ENCODE measurements around the gene LRRC8C. TPM values are rescaled to one million over a fixed set of nuclear protein-coding genes. Genes with fewer than 3 reads are reported as not detected.

LRRC8C gene
- total RNA-seq, 1 experiment from 2014 or later, result 3.0 TPM

- DNase-seq (ENCODE audit: low spot score), result no peak
Observed at GRCh38 chr1:89670711-89671110, 37.8 kb downstream of the LRRC8C start.

GRCh38 chr1:89671775-89672488, 39.0 kb downstream of the LRRC8C start:
- peak; percentile 37 for DNase-seq (ENCODE audit: low spot score)

GRCh38 chr1:89672489-89673183, 39.7 kb downstream of the LRRC8C start:
- no peak for DNase-seq (ENCODE audit: low spot score)

- no peak for DNase-seq (ENCODE audit: low spot score)
Observed at GRCh38 chr1:89673251-89673650, 40.3 kb downstream of the LRRC8C start.

GRCh38 chr1:89675677-89676076, 42.8 kb downstream of the LRRC8C start:
- no peak for DNase-seq (ENCODE audit: low spot score)

GRCh38 chr1:89681045-89681729, 48.3 kb downstream of the LRRC8C start:
- no peak for DNase-seq (ENCODE audit: low spot score)

GRCh38 chr1:89682611-89683010, 49.7 kb downstream of the LRRC8C start:
- no peak for DNase-seq (ENCODE audit: low spot score)

GRCh38 chr1:89685461-89685860, 52.5 kb downstream of the LRRC8C start:
- DNase-seq (ENCODE audit: low spot score), result no peak

GRCh38 chr1:89686520-89686919, 53.6 kb downstream of the LRRC8C start:
- no peak for DNase-seq (ENCODE audit: low spot score)

- DNase-seq (ENCODE audit: low spot score), result no peak
Observed at GRCh38 chr1:89687254-89687653, 54.3 kb downstream of the LRRC8C start.

GRCh38 chr1:89688607-89689006, 55.7 kb downstream of the LRRC8C start:
- DNase-seq (ENCODE audit: low spot score), result no peak

GRCh38 chr1:89689234-89689633, 56.3 kb downstream of the LRRC8C start:
- DNase-seq (ENCODE audit: low spot score), result no peak

- no peak for DNase-seq (ENCODE audit: low spot score)
Observed at GRCh38 chr1:89690595-89690994, 57.7 kb downstream of the LRRC8C start.

GRCh38 chr1:89692601-89693521, 59.9 kb downstream of the LRRC8C start:
- no peak for DNase-seq (ENCODE audit: low spot score)

- no peak for DNase-seq (ENCODE audit: low spot score)
Observed at GRCh38 chr1:89695847-89696246, 62.9 kb downstream of the LRRC8C start.

GRCh38 chr1:89697383-89697782, 64.5 kb downstream of the LRRC8C start:
- no peak for DNase-seq (ENCODE audit: low spot score)

GRCh38 chr1:89698020-89698560, 65.2 kb downstream of the LRRC8C start:
- no peak for DNase-seq (ENCODE audit: low spot score)

- DNase-seq (ENCODE audit: low spot score), result no peak
Observed at GRCh38 chr1:89698624-89699023, 65.7 kb downstream of the LRRC8C start.

- DNase-seq (ENCODE audit: low spot score), result no peak
Observed at GRCh38 chr1:89699451-89699986, 66.6 kb downstream of the LRRC8C start.

- DNase-seq (ENCODE audit: low spot score), result no peak
Observed at GRCh38 chr1:89701746-89702241, 68.9 kb downstream of the LRRC8C start.

GRCh38 chr1:89702520-89703045, 69.7 kb downstream of the LRRC8C start:
- no peak for DNase-seq (ENCODE audit: low spot score)

Measured in A172 (cell line).